Fibroblast of lung (primary cell): ENCODE measurements around the gene FAAP100. TPM values are rescaled to one million over a fixed set of nuclear protein-coding genes. Genes with fewer than 3 reads are reported as not detected.

Experiments used
- DNase-seq, 2 donors: peaks; one replicate each; pipeline versions ENCODE4 v3.0.0 to v3.0.0-alpha.2; 2010; ENCODE audit warnings: low read depth in 2 of 2
- H2AFZ ChIP-seq: 2 replicates; pipeline ENCODE4 v1.5.1; 2012; ENCODE audit warnings: low read length, control low read depth, inconsistent platforms
- H3K27ac ChIP-seq: 2 replicates; pipeline ENCODE4 v1.5.1; 2011; ENCODE audit warnings: low read length, control low read depth; ENCODE audit not compliant: insufficient read depth
- H3K27me3 ChIP-seq: 2 replicates; pipeline ENCODE4 v1.5.1; 2011; ENCODE audit warnings: mild to moderate bottlenecking, low read length; ENCODE audit not compliant: control insufficient read depth, insufficient read depth
- H3K36me3 ChIP-seq: 2 replicates; pipeline ENCODE4 v1.5.1; 2011; ENCODE audit warnings: low read length; ENCODE audit not compliant: control insufficient read depth, insufficient read depth
- H3K4me1 ChIP-seq: 2 replicates; pipeline ENCODE4 v1.5.1; 2011; ENCODE audit warnings: low read length; ENCODE audit not compliant: control insufficient read depth, insufficient read depth; ENCODE audit errors: extremely low read depth
- H3K4me2 ChIP-seq: 2 replicates; pipeline ENCODE4 v1.5.1; 2011; ENCODE audit warnings: low read length, control low read depth; ENCODE audit not compliant: insufficient read depth; ENCODE audit errors: extremely low read depth
- H3K4me3 ChIP-seq, 4 experiments: fragments of 200-600 bp in 1 of 4; sonication (generic) in 1 of 4; replicated peaks in 1 of 4; 2 replicates each; pipeline ENCODE4 v1.5.1; 2011 to 2016; ENCODE audit warnings: low read length in 4 of 4, low read depth in 3 of 4, mild to moderate bottlenecking in 3 of 4, control low read depth in 2 of 4, inconsistent platforms in 1 of 4, mixed read lengths in 1 of 4; ENCODE audit not compliant: insufficient read depth in 1 of 4; ENCODE audit errors: control extremely low read depth in 1 of 4
- H3K79me2 ChIP-seq: 2 replicates; pipeline ENCODE4 v1.5.1; 2012; ENCODE audit warnings: mild to moderate bottlenecking, low read length, inconsistent platforms; ENCODE audit not compliant: control insufficient read depth, insufficient read depth
- H3K9ac ChIP-seq: 2 replicates; pipeline ENCODE4 v1.5.1; 2011; ENCODE audit warnings: mild to moderate bottlenecking, low read length, control low read depth; ENCODE audit not compliant: insufficient read depth
- H3K9me3 ChIP-seq: 2 replicates; pipeline ENCODE4 v1.5.1; 2012; ENCODE audit warnings: low read depth, low read length; ENCODE audit not compliant: control insufficient read depth, insufficient read depth
- H4K20me1 ChIP-seq: 2 replicates; pipeline ENCODE4 v1.5.1; 2011; ENCODE audit warnings: low read length; ENCODE audit not compliant: control insufficient read depth, insufficient read depth; ENCODE audit errors: extremely low read depth
- EZH2 ChIP-seq: IDR thresholded peaks from 2 replicates; pipeline ENCODE4 v1.5.1; 2012; ENCODE audit warnings: low read length, control low read depth, mild to moderate bottlenecking; ENCODE audit errors: missing control alignments
- polyA plus RNA-seq, 2 donors: library from polyadenylated mRNA; depleted of rRNA in 1 of 2; stranded (reverse) in 1 of 2; unstranded in 1 of 2; fragments of >200 nt; gene quantifications; 2 replicates each; pipeline ENCODE4 v1.2.1, GENCODE V29; 2011 to 2012; ENCODE audit warnings: missing spikeins in 1 of 2
- total RNA-seq: library from RNA; depleted of rRNA; stranded (reverse); fragments of >200 nt; gene quantifications from 2 replicates; pipeline ENCODE4 v1.2.1, GENCODE V29; 2014
- TF ChIP-seq, protein P1 (sequence below), 2 donors: IDR thresholded peaks in 1 of 2; conservative IDR thresholded peaks in 1 of 2; 1 replicate in 1 of 2; 2 replicates in 1 of 2; pipeline ENCODE4 v1.5.1; 2011 to 2012; ENCODE audit warnings: low read length in 2 of 2, control low read depth in 1 of 2, inconsistent platforms in 1 of 2, low read depth in 1 of 2, mild to moderate bottlenecking in 1 of 2

FAAP100 gene
- total and polyA plus RNA-seq, 2 donors (not counting 1 experiment from before 2014, with no cell fraction given) = 6.7 to 10.4 TPM

DNA sequence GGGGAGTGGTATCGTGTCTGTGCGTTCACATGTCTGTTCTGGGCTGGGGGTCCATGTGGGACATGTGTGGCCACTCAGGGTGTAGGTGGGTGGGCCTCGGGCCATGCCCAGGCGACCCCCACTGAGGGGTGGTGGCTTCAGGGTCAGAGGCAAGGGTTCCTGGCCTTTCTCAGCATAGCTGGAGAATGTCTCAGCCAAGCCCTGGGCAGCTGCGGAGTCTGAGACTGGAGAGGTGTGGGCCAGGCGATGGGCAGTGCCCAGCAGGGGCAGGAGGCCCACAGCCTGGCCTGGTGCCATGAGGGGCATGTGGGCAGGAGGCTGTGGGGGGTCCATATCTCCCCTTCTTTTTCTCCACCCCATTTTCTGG is 22.7 kb downstream of the FAAP100 start:
- H3K9me3 ChIP-seq = no peaks in the 10 kb centered on the region
- no peaks in the 10 kb centered on the region for H4K20me1 ChIP-seq
- H3K4me3 ChIP-seq = no peak overlapping the region
- no peak overlapping the region for H2AFZ ChIP-seq
- no peak for DNase-seq
- no peak overlapping the region for H3K27ac ChIP-seq
- H3K27me3 ChIP-seq = no peaks in the 10 kb centered on the region
- H3K4me1 ChIP-seq = no peaks in the 10 kb centered on the region
- no peak for TF ChIP-seq EZH2
- TF ChIP-seq, protein P1, sequence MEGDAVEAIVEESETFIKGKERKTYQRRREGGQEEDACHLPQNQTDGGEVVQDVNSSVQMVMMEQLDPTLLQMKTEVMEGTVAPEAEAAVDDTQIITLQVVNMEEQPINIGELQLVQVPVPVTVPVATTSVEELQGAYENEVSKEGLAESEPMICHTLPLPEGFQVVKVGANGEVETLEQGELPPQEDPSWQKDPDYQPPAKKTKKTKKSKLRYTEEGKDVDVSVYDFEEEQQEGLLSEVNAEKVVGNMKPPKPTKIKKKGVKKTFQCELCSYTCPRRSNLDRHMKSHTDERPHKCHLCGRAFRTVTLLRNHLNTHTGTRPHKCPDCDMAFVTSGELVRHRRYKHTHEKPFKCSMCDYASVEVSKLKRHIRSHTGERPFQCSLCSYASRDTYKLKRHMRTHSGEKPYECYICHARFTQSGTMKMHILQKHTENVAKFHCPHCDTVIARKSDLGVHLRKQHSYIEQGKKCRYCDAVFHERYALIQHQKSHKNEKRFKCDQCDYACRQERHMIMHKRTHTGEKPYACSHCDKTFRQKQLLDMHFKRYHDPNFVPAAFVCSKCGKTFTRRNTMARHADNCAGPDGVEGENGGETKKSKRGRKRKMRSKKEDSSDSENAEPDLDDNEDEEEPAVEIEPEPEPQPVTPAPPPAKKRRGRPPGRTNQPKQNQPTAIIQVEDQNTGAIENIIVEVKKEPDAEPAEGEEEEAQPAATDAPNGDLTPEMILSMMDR (conservative IDR thresholded peaks at IDR 0.05 in 1 of 2, IDR thresholded peaks at IDR 0.05 in 1 of 2; ENCODE audit: low read depth in 1 of 2, low read length in 2 of 2) = no peak
- H3K36me3 ChIP-seq = no peaks in the 10 kb centered on the region
- H3K79me2 ChIP-seq = no peaks in the 10 kb centered on the region
- H3K4me2 ChIP-seq = no peak overlapping the region
- no peak overlapping the region for H3K9ac ChIP-seq

DNA sequence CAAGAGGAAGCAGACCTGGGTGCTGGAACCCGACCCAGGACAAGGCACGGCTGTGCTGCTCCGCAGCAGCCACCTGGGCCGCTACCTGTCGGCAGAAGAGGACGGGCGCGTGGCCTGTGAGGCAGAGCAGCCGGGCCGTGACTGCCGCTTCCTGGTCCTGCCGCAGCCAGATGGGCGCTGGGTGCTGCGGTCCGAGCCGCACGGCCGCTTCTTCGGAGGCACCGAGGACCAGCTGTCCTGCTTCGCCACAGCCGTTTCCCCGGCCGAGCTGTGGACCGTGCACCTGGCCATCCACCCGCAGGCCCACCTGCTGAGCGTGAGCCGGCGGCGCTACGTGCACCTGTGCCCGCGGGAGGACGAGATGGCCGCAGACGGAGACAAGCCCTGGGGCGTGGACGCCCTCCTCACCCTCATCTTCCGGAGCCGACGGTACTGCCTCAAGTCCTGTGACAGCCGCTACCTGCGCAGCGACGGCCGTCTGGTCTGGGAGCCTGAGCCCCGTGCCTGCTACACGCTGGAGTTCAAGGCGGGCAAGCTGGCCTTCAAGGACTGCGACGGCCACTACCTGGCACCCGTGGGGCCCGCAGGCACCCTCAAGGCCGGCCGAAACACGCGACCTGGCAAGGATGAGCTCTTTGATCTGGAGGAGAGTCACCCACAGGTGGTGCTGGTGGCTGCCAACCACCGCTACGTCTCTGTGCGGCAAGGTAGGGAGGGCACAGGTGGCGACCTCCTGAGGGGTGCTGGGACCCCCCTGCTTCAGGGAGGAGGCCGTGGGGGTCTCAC is 23.3 kb downstream of the FAAP100 start:
- Histone ChIP-seq H3K79me2 (no peaks in the 10 kb centered on the region), H4K20me1 (no peaks in the 10 kb centered on the region), H3K9me3 (no peaks in the 10 kb centered on the region), H3K36me3 (no peaks in the 10 kb centered on the region), H3K4me1 (no peaks in the 10 kb centered on the region), H3K4me3 (no peak overlapping the region), H3K27ac (no peak overlapping the region), H3K4me2 (no peak overlapping the region), H3K9ac (no peak overlapping the region), H2AFZ (no peak overlapping the region), H3K27me3 (peaks cover 4% of the 10 kb centered on the region)
- TF ChIP-seq, protein P1 (conservative IDR thresholded peaks at IDR 0.05 in 1 of 2, IDR thresholded peaks at IDR 0.05 in 1 of 2; ENCODE audit: low read depth in 1 of 2, low read length in 2 of 2) = no peak
- no peak for TF ChIP-seq EZH2
- DNase-seq = no peak

DNA sequence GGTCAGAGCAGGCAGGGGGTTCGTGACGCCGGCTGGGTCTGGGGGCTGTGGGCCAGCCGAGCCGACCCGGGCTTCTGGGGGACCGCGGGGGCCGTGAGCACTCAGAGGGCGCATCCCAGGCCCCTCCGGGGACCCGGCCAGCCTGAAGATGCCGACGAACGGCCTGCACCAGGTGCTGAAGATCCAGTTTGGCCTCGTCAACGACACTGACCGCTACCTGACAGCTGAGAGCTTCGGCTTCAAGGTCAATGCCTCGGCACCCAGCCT is 23.8 kb downstream of the FAAP100 start:
- Histone ChIP-seq H3K79me2 (no peaks in the 10 kb centered on the region), H3K9ac (no peak overlapping the region), H2AFZ (no peak overlapping the region), H3K27ac (no peak overlapping the region), H3K4me3 (no peak overlapping the region), H4K20me1 (no peaks in the 10 kb centered on the region), H3K4me1 (peaks cover 2% of the 10 kb centered on the region), H3K36me3 (no peaks in the 10 kb centered on the region), H3K4me2 (no peak overlapping the region), H3K9me3 (no peaks in the 10 kb centered on the region), H3K27me3 (peaks cover 4% of the 10 kb centered on the region)
- TF ChIP-seq, protein P1 (conservative IDR thresholded peaks at IDR 0.05 in 1 of 2, IDR thresholded peaks at IDR 0.05 in 1 of 2; ENCODE audit: low read depth in 1 of 2, low read length in 2 of 2) = no peak
- TF ChIP-seq EZH2 = no peak
- no peak for DNase-seq
